HepG2 (cell line): ENCODE data around the gene CEP170. TPM values are rescaled to one million over a fixed set of nuclear protein-coding genes. Genes with fewer than 3 reads are reported as not detected.

Experiments used
- ATAC-seq: fragments of 200-7000 bp; cut with Tn5 transposase; 3 replicates; pipeline ENCODE4 v1.9.1; 2020; ENCODE audit warnings: mild to moderate bottlenecking, moderate library complexity
- BruUV-seq: library from RNA; stranded (reverse); fragments of 400-500 nt; replicated peaks from 2 replicates; lab custom pipeline; 2021; lab: Mats Ljungman, UMichigan
- CTCF ChIA-PET: fragments of 300-600 bp; formaldehyde crosslinking; extraction: SDS; loops from one replicate; lab custom pipeline; 2021; ENCODE audit warnings: low total read pairs, inconsistent platforms, low intra/inter-chr PET ratio; lab: Yijun Ruan, JAX
- POLR2A ChIA-PET: fragments of 350-600 bp; sonication (Branson Sonifier 250); formaldehyde crosslinking; loops from one replicate; lab custom pipeline; 2020; ENCODE audit warnings: antibody characterized with exemption, inconsistent platforms; lab: Yijun Ruan, JAX
- DNase-seq: peaks from one replicate; pipeline ENCODE4 v3.0.0-alpha.2; 2015; ENCODE audit warnings: low spot score
- FAIRE-seq: peaks from 3 replicates; lab custom pipeline; 2011; peaks lifted over from hg19 to GRCh38; lab: Jason Lieb, UNC
- H2AFZ ChIP-seq: one replicate; pipeline ENCODE4 v1.6.1; 2011; ENCODE audit warnings: low read length, inconsistent platforms
- H3K27ac ChIP-seq: fragments of 300-600 bp; 3 replicates; pipeline ENCODE4 v1.8.0; 2011; ENCODE audit warnings: mixed run types, mild to moderate bottlenecking, mixed read lengths, low read length, inconsistent platforms; ENCODE audit not compliant: insufficient read depth; ENCODE audit errors: extremely low read length
- H3K27me3 ChIP-seq, 2 experiments: fragments of 200-600 bp in 1 of 2; 2 replicates in 1 of 2; 3 replicates in 1 of 2; pipeline versions ENCODE4 v1.6.0 to v1.8.0; 2011; ENCODE audit warnings: low read length in 2 of 2, mild to moderate bottlenecking in 2 of 2, moderate library complexity in 2 of 2, inconsistent platforms in 1 of 2; ENCODE audit not compliant: insufficient read depth in 2 of 2, control insufficient read depth in 1 of 2
- H3K36me3 ChIP-seq, 2 experiments: fragments of 200-600 bp in 1 of 2; replicated peaks in 1 of 2; 2 replicates in 1 of 2; 3 replicates in 1 of 2; pipeline versions ENCODE4 v1.5.1 to v1.8.0; 2011; ENCODE audit warnings: low read length in 2 of 2, inconsistent platforms in 1 of 2; ENCODE audit not compliant: insufficient read depth in 2 of 2, control insufficient read depth in 1 of 2
- H3K4me1 ChIP-seq: 2 replicates; pipeline ENCODE4 v1.5.1; 2012; ENCODE audit warnings: low read length, inconsistent platforms; ENCODE audit not compliant: insufficient read depth
- H3K4me2 ChIP-seq: 2 replicates; pipeline ENCODE4 v1.6.0; 2011; ENCODE audit warnings: low read depth, low read length, inconsistent platforms
- H3K4me3 ChIP-seq, 3 experiments: fragments of 200-600 bp in 1 of 3; sonication (generic), shearing (Covaris generic) in 1 of 3; replicated peaks in 1 of 3; 2 replicates each; pipeline ENCODE4 v1.5.1; 2011 to 2016; ENCODE audit warnings: low read length in 3 of 3, inconsistent platforms in 2 of 3, low read depth in 2 of 3, mild to moderate bottlenecking in 2 of 3, control low read depth in 1 of 3, mixed read lengths in 1 of 3; ENCODE audit not compliant: insufficient read depth in 1 of 3
- H3K79me2 ChIP-seq: one replicate; pipeline ENCODE4 v1.6.1; 2011; ENCODE audit warnings: low read length, inconsistent platforms; ENCODE audit not compliant: insufficient read depth
- H3K9ac ChIP-seq: 2 replicates; pipeline ENCODE4 v1.6.0; 2011; ENCODE audit warnings: mild to moderate bottlenecking, low read depth, low read length, inconsistent platforms; ENCODE audit not compliant: insufficient read depth
- H3K9me3 ChIP-seq: 2 replicates; pipeline ENCODE4 v1.5.1; 2012; ENCODE audit warnings: mild to moderate bottlenecking, low read length
- H4K20me1 ChIP-seq: 2 replicates; pipeline ENCODE4 v1.6.0; 2011; ENCODE audit warnings: inconsistent platforms, mild to moderate bottlenecking, low read length, moderate library complexity; ENCODE audit not compliant: insufficient read depth
- AHR ChIP-seq: IDR thresholded peaks from 2 replicates; pipeline ENCODE4 v1.6.1; 2018; ENCODE audit warnings: missing genetic modification reagents, missing compliant biosample characterization
- ERF ChIP-seq: IDR thresholded peaks from 2 replicates; pipeline ENCODE4 v1.6.1; 2018; ENCODE audit warnings: missing biosample characterization, missing genetic modification reagents
- HBP1 ChIP-seq: IDR thresholded peaks from 2 replicates; pipeline ENCODE4 v1.6.1; 2016; ENCODE audit warnings: low read depth, control low read depth
- JARID2 ChIP-seq: sonication (generic); formaldehyde crosslinking; IDR thresholded peaks from 2 replicates; pipeline ENCODE4 v1.8.1; 2023; ENCODE audit warnings: missing genetic modification reagents, inconsistent platforms; ENCODE audit not compliant: insufficient replicate concordance
- MTF1 ChIP-seq: sonication (generic); formaldehyde crosslinking; IDR thresholded peaks from 2 replicates; pipeline ENCODE4 v1.5.0; 2020; ENCODE audit warnings: missing genetic modification reagents
- NFE2 ChIP-seq: sonication (generic); formaldehyde crosslinking; IDR thresholded peaks from 2 replicates; pipeline ENCODE4 v1.4.0; 2020; ENCODE audit warnings: missing genetic modification reagents
- NFE2L2 ChIP-seq: fragments of 150-350 bp; IDR thresholded peaks from 2 replicates; pipeline ENCODE4 v1.6.1; 2014; ENCODE audit warnings: low read length
- NFYC ChIP-seq: IDR thresholded peaks from 2 replicates; pipeline ENCODE4 v1.6.1; 2016; ENCODE audit warnings: missing genetic modification reagents, missing compliant biosample characterization
- SOX5 ChIP-seq: IDR thresholded peaks from 2 replicates; pipeline ENCODE4 v1.6.1; 2016; ENCODE audit warnings: borderline replicate concordance
- ZBTB38 ChIP-seq: sonication (generic); formaldehyde crosslinking; IDR thresholded peaks from 2 replicates; pipeline ENCODE4 v1.5.1; 2020; ENCODE audit warnings: mild to moderate bottlenecking, missing genetic modification reagents
- ZNF567 ChIP-seq: sonication (generic); formaldehyde crosslinking; IDR thresholded peaks from 2 replicates; pipeline ENCODE4 v1.8.1; 2023; ENCODE audit warnings: mild to moderate bottlenecking, missing genetic modification reagents, borderline replicate concordance
- ZNF639 ChIP-seq: conservative IDR thresholded peaks from 2 replicates; pipeline ENCODE4 v1.6.1; 2018; ENCODE audit warnings: missing genetic modification reagents
- ZNF704 ChIP-seq: sonication (generic); formaldehyde crosslinking; IDR thresholded peaks from 2 replicates; pipeline ENCODE4 v1.8.1; 2023; ENCODE audit warnings: mild to moderate bottlenecking, inconsistent platforms, moderate library complexity, missing genetic modification reagents, borderline replicate concordance
- ZNF720 ChIP-seq: sonication (generic); formaldehyde crosslinking; IDR thresholded peaks from 2 replicates; pipeline ENCODE4 v1.4.0; 2020; ENCODE audit warnings: missing genetic modification reagents
- ZSCAN5A ChIP-seq: sonication (generic); formaldehyde crosslinking; IDR thresholded peaks from 2 replicates; pipeline ENCODE4 v1.8.0; 2022; ENCODE audit warnings: mild to moderate bottlenecking, missing genetic modification reagents, borderline replicate concordance
- WGBS: methylation state at CpG from one replicate; pipeline ENCODE4 v1.1.6; 2017; ENCODE audit warnings: low lambda C conversion rate; 5-methylcytosine and 5-hydroxymethylcytosine counted together
- in situ Hi-C: cut with HindIII; loops from 2 replicates; pipeline ENCODE4 v1.10.0; 2017; ENCODE audit warnings: low pct_unique_long_range_greater_than_20kb; ENCODE audit not compliant: extremely low pct_ligation_motif_present
- intact Hi-C: fragments of 100-400 bp; cut with micrococcal nuclease; formaldehyde crosslinking; loops from one replicate; pipeline ENCODE4 v1.10.0; 2022; ENCODE audit not compliant: unreplicated experiment
- polyA plus RNA-seq, 8 experiments: library from polyadenylated mRNA; depleted of rRNA in 3 of 8; stranded (reverse) in 7 of 8; unstranded in 1 of 8; fragments of >200 nt; fragmentation: Illumina TruSeq in 4 of 8; extraction: Trizol in 4 of 8; gene quantifications; 2 replicates each; pipeline versions ENCODE4 v1.2.1 to v1.2.3, GENCODE V29; 2011 to 2016; ENCODE audit warnings: low read depth in 4 of 8, missing spikeins in 1 of 8, mixed read lengths in 1 of 8; ENCODE audit not compliant: insufficient read depth in 1 of 8
- total RNA-seq, 5 experiments: library from RNA; depleted of rRNA; stranded (reverse); fragments of >200 nt; fragmentation: Illumina TruSeq; extraction: Trizol; gene quantifications; 2 replicates each; pipeline ENCODE4 v1.2.3, GENCODE V29; 2016; ENCODE audit warnings: low read depth in 1 of 5

The CEP170 gene
- total and polyA plus RNA-seq, 2 of the 13 experiments (the other 11 are each of a cell fraction or from before 2014, with no cell fraction given), result 23.0 to 28.6 TPM

GRCh38 chr1:243266231-243266630, 11.2 kb upstream of the CEP170 start:
- intact Hi-C loops, result no loop called here
- ChIA-PET POLR2A (no interaction called here), CTCF (no interaction called here)
- Histone ChIP-seq H3K27me3 (no peaks in the 10 kb centered on the region), H4K20me1 (no peaks in the 10 kb centered on the region), H3K79me2 (no peaks in the 10 kb centered on the region), H3K36me3 (no peaks in the 10 kb centered on the region), H3K4me3 (no peak overlapping the region), H3K4me1 (no peaks in the 10 kb centered on the region; the same call in 1 of the 2 replicates), H2AFZ (no peak overlapping the region), H3K9me3 (no peaks in the 10 kb centered on the region), H3K27ac (no peak overlapping the region), H3K9ac (no peak overlapping the region), H3K4me2 (no peak overlapping the region)
- WGBS, result 93% methylated on average over 4 of the region's 4 CpGs
- BruUV-seq, result no TSS peak
- in situ Hi-C loops, result no loop called here
- FAIRE-seq (no peak), ATAC-seq (no peak), DNase-seq (no peak)
- TF ChIP-seq HBP1 (CRISPR knock-in tag) (no peak), MTF1 (no peak), ERF (no peak), NFE2L2 (no peak), ZSCAN5A (no peak), NFYC (CRISPR knock-in tag) (no peak), ZNF639 (CRISPR knock-in tag) (no peak), NFE2 (no peak), JARID2 (CRISPR knock-in tag) (no peak), SOX5 (CRISPR knock-in tag) (no peak), ZNF720 (no peak), AHR (CRISPR knock-in tag) (no peak), ZNF567 (CRISPR knock-in tag) (no peak), ZBTB38 (CRISPR knock-in tag) (no peak), ZNF704 (CRISPR knock-in tag) (no peak)
